Testis (tissue), 2 donors: ENCODE data around the gene FUCA2.

Experiments
- POLR2A ChIP-seq: fragments of 450-650 bp; IDR thresholded peaks from one replicate; pipeline ENCODE4 v1.6.1; 2017; ENCODE audit warnings: antibody characterized with exemption, mild to moderate bottlenecking, moderate library complexity
- TF ChIP-seq, protein P1 (sequence below), 3 experiments: fragments of 450-650 bp in 2 of 3; fragments of 200-600 bp in 1 of 3; sonication (generic) in 1 of 3; IDR thresholded peaks; one replicate each; pipeline ENCODE4 v1.5.1; 2016 to 2019; ENCODE audit warnings: antibody characterized with exemption in 3 of 3, mild to moderate bottlenecking in 2 of 3, moderate library complexity in 1 of 3

DNA sequence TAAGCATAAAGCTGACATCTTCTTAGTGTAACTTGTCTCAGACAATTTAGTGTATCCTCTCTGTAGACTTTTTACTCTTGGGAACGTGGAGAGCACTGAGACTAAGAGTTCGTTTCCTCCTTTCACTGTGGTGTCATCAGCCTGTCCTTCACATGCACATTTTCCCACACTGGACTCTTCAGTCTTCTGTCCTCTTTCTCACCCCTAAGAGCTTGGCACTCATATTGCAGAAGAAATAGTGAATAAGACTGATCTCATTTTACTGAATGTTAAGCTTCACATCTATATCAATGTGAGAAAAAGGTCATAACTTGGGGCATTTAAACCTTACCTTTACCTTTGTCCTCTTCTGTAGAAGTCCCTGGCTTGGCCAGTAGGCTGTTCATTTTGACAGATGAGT is 25.6 kb downstream of the FUCA2 start:
- TF ChIP-seq, protein P1, sequence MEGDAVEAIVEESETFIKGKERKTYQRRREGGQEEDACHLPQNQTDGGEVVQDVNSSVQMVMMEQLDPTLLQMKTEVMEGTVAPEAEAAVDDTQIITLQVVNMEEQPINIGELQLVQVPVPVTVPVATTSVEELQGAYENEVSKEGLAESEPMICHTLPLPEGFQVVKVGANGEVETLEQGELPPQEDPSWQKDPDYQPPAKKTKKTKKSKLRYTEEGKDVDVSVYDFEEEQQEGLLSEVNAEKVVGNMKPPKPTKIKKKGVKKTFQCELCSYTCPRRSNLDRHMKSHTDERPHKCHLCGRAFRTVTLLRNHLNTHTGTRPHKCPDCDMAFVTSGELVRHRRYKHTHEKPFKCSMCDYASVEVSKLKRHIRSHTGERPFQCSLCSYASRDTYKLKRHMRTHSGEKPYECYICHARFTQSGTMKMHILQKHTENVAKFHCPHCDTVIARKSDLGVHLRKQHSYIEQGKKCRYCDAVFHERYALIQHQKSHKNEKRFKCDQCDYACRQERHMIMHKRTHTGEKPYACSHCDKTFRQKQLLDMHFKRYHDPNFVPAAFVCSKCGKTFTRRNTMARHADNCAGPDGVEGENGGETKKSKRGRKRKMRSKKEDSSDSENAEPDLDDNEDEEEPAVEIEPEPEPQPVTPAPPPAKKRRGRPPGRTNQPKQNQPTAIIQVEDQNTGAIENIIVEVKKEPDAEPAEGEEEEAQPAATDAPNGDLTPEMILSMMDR (IDR thresholded peaks at IDR 0.05) = no peak
- no peak for TF ChIP-seq POLR2A
